ENCODE measurements around the gene RNF167.

The RNF167 gene

GRCh38 chr17:4956493-4957061 lies 16.5 kb downstream of the RNF167 start:
- in situ Hi-C loops (cut with HindIII; ENCODE audit: low pct_unique_long_range_greater_than_20kb, low sequenced_read_pairs) = no loop called here
- TF ChIP-seq JUND (IDR thresholded peaks at IDR 0.05; ENCODE audit: low read depth) = no peak
- DNase-seq (ENCODE audit: low read depth in 1 of 2, low spot score in 1 of 2) = no peak

- in situ Hi-C loops (cut with HindIII; ENCODE audit: low pct_unique_long_range_greater_than_20kb, low sequenced_read_pairs) = no loop called here
- no peak for TF ChIP-seq JUND (IDR thresholded peaks at IDR 0.05; ENCODE audit: low read depth)
- no peak for DNase-seq (ENCODE audit: low read depth in 1 of 2, low spot score in 1 of 2)
Observed at GRCh38 chr17:4958102-4958501, 18.0 kb downstream of the RNF167 start.

GRCh38 chr17:4959261-4959965 lies 19.3 kb downstream of the RNF167 start:
- in situ Hi-C loops (cut with HindIII; ENCODE audit: low pct_unique_long_range_greater_than_20kb, low sequenced_read_pairs) = no loop called here
- no peak for TF ChIP-seq JUND (IDR thresholded peaks at IDR 0.05; ENCODE audit: low read depth)
- DNase-seq (ENCODE audit: low read depth in 1 of 2, low spot score in 1 of 2) = no peak

GRCh38 chr17:4960279-4960922 lies 20.3 kb downstream of the RNF167 start:
- in situ Hi-C loops (cut with HindIII; ENCODE audit: low pct_unique_long_range_greater_than_20kb, low sequenced_read_pairs) = no loop called here
- DNase-seq (ENCODE audit: low read depth in 1 of 2, low spot score in 1 of 2) = no peak
- no peak for TF ChIP-seq JUND (IDR thresholded peaks at IDR 0.05; ENCODE audit: low read depth)

- in situ Hi-C loops (cut with HindIII; ENCODE audit: low pct_unique_long_range_greater_than_20kb, low sequenced_read_pairs) = no loop called here
- no peak for TF ChIP-seq JUND (IDR thresholded peaks at IDR 0.05; ENCODE audit: low read depth)
- DNase-seq (ENCODE audit: low read depth in 1 of 2, low spot score in 1 of 2) = no peak
Observed at GRCh38 chr17:4965311-4965986, 25.4 kb downstream of the RNF167 start.

GRCh38 chr17:4966844-4967538 lies 26.9 kb downstream of the RNF167 start:
- TF ChIP-seq JUND (IDR thresholded peaks at IDR 0.05; ENCODE audit: low read depth) = no peak
- peak; percentile 97 to 99 for DNase-seq (ENCODE audit: low read depth in 1 of 2, low spot score in 1 of 2)
- in situ Hi-C loops (cut with HindIII; ENCODE audit: low pct_unique_long_range_greater_than_20kb, low sequenced_read_pairs) = no loop called here

GRCh38 chr17:4967539-4968485 lies 27.7 kb downstream of the RNF167 start, which contains the start of gene SPAG7:
SPAG7 (minus strand) TSS chr17:4967817; CDS start chr17:4967804, 13 bp downstream.
- no peak for TF ChIP-seq JUND (IDR thresholded peaks at IDR 0.05; ENCODE audit: low read depth)
- DNase-seq (ENCODE audit: low read depth in 1 of 2, low spot score in 1 of 2) = peak; percentile 74 to 95
- in situ Hi-C loops (cut with HindIII; ENCODE audit: low pct_unique_long_range_greater_than_20kb, low sequenced_read_pairs) = no loop called here

GRCh38 chr17:4968486-4969046 lies 28.5 kb downstream of the RNF167 start:
- no peak for TF ChIP-seq JUND (IDR thresholded peaks at IDR 0.05; ENCODE audit: low read depth)
- in situ Hi-C loops (cut with HindIII; ENCODE audit: low pct_unique_long_range_greater_than_20kb, low sequenced_read_pairs) = no loop called here
- DNase-seq (ENCODE audit: low read depth in 1 of 2, low spot score in 1 of 2) = no peak

GRCh38 chr17:4969047-4969550 lies 29.0 kb downstream of the RNF167 start:
- in situ Hi-C loops (cut with HindIII; ENCODE audit: low pct_unique_long_range_greater_than_20kb, low sequenced_read_pairs) = no loop called here
- no peak for TF ChIP-seq JUND (IDR thresholded peaks at IDR 0.05; ENCODE audit: low read depth)
- no peak for DNase-seq (ENCODE audit: low read depth in 1 of 2, low spot score in 1 of 2)

- TF ChIP-seq JUND (IDR thresholded peaks at IDR 0.05; ENCODE audit: low read depth) = no peak
- no peak for DNase-seq (ENCODE audit: low read depth in 1 of 2, low spot score in 1 of 2)
- in situ Hi-C loops (cut with HindIII; ENCODE audit: low pct_unique_long_range_greater_than_20kb, low sequenced_read_pairs) = no loop called here
Observed at GRCh38 chr17:4969551-4970173, 29.6 kb downstream of the RNF167 start.
